HAP-1 (cell line): Measurements from ENCODE around the gene IFRD2.
"Not testable (repeated sequence)": the region's sequence is repeated elsewhere in the genome, so short reads cannot be mapped to it uniquely, and the experiment has no call there.

Experiments
- DNase-seq, 2 experiments: peaks; one replicate each; pipeline ENCODE4 v3.0.0-alpha.2; 2016 to 2020; ENCODE audit warnings: low spot score in 2 of 2
- H3K27me3 ChIP-seq: fragments of 250-450 bp; sonication (Bioruptor Pico); 2 replicates; pipeline ENCODE4 v1.5.1; 2020; ENCODE audit warnings: low read depth, mild to moderate bottlenecking, moderate library complexity
- H3K36me3 ChIP-seq: fragments of 250-450 bp; sonication (Bioruptor Pico); replicated peaks from 2 replicates; pipeline ENCODE4 v1.5.1; 2020; ENCODE audit warnings: mild to moderate bottlenecking
- H3K4me1 ChIP-seq: fragments of 250-450 bp; sonication (Bioruptor Pico); 2 replicates; pipeline ENCODE4 v1.5.1; 2020; ENCODE audit warnings: mild to moderate bottlenecking
- H3K4me3 ChIP-seq: fragments of 250-450 bp; sonication (Bioruptor Pico); 2 replicates; pipeline ENCODE4 v1.5.1; 2020; ENCODE audit warnings: mild to moderate bottlenecking, moderate library complexity
- H3K9me3 ChIP-seq: fragments of 250-450 bp; sonication (Bioruptor Pico); 2 replicates; pipeline ENCODE4 v1.5.1; 2020; ENCODE audit warnings: mild to moderate bottlenecking, moderate library complexity
- in situ Hi-C: fragments of 300-500 bp; cut with MboI; formaldehyde crosslinking; loops from 3 replicates; pipeline ENCODE4 v1.14.3; 2020; ENCODE audit warnings: low sequenced_read_pairs, inconsistent platforms, mixed read lengths

IFRD2 gene

DNA sequence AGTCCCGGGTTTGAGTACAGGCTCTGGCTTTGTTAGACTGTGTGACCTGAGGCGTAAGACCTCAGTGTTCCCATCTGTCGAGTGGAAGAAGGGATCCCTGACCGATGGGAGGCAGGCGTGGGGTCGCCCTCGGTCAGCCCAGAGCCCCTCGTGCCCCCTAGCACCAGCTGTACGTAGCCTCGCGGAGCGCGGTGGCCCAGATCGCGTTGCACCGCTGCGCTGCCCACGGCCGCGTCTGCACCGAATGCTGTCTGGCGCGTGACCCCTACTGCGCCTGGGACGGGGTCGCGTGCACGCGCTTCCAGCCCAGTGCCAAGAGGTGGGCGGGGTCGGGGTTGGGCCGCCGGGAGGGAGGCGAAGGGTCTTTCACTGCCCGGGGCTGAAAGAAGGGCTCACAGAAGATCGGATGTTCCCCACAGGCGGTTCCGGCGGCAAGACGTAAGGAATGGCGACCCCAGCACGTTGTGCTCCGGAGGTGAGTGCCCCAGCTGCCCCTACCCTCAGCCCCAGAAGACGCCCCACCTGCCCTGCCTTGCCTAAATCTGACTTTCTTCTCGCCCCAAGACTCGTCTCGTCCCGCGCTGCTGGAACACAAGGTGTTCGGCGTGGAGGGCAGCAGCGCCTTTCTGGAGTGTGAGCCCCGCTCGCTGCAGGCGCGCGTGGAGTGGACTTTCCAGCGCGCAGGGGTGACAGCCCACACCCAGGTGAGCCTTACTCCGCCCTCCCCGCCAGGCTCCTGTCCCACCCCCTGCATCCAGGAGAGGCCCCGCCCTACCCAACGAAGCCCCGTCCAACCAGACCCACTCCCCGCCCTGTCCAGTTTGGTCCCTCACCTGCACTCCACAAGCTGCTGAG lies 16.9 kb downstream of the IFRD2 start:
- Histone ChIP-seq H3K4me3 (no peak overlapping the region), H3K27me3 (no peaks in the 10 kb centered on the region), H3K36me3 (no peaks in the 10 kb centered on the region), H3K4me1 (no peaks in the 10 kb centered on the region; the same call in 1 of the 2 replicates), H3K9me3 (no peaks in the 10 kb centered on the region)
- DNase-seq, result no peak
- in situ Hi-C loops, result no loop called here

GRCh38 chr3:50274371-50275104 lies 17.7 kb downstream of the IFRD2 start:
- Histone ChIP-seq H3K36me3 (no peaks in the 10 kb centered on the region), H3K4me3 (no peak overlapping the region; the same call in 1 of the 2 replicates), H3K27me3 (no peaks in the 10 kb centered on the region), H3K9me3 (no peaks in the 10 kb centered on the region), H3K4me1 (no peaks in the 10 kb centered on the region; the same call in 1 of the 2 replicates)
- in situ Hi-C loops, result loop anchor here (5.0 kb wide), 2 partner anchors 82 to 152 kb away; partner anchors contain the start of gene GNAT1
- peak; percentile 40 to 87 for DNase-seq

DNA sequence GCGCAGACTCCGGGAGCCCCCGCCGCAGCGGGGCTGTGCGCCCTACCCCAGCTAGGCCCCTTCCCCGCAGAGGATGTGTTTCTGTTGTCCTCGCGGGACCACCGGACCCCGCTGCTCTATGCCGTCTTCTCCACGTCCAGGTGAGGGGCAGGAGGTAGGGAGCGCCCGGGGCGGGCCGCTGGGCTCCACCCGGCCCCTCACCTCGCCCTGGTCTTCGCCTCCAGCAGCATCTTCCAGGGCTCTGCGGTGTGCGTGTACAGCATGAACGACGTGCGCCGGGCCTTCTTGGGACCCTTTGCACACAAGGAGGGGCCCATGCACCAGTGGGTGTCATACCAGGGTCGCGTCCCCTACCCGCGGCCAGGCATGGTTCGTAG lies 18.6 kb downstream of the IFRD2 start:
- Histone ChIP-seq H3K27me3 (no peaks in the 10 kb centered on the region), H3K36me3 (no peaks in the 10 kb centered on the region), H3K9me3 (no peaks in the 10 kb centered on the region), H3K4me1 (no peaks in the 10 kb centered on the region; the same call in 1 of the 2 replicates), H3K4me3 (no peak overlapping the region)
- in situ Hi-C loops, result loop anchor here (5.0 kb wide), 2 partner anchors 81 to 151 kb away; partner anchors contain the start of gene GNAT1
- DNase-seq, result no peak

GRCh38 chr3:50272911-50273688 lies 19.1 kb downstream of the IFRD2 start:
- Histone ChIP-seq H3K4me3 (peak overlapping the region; percentile 25), H3K9me3 (no peaks in the 10 kb centered on the region), H3K36me3 (no peaks in the 10 kb centered on the region), H3K4me1 (no peaks in the 10 kb centered on the region; the same call in 1 of the 2 replicates), H3K27me3 (no peaks in the 10 kb centered on the region)
- peak; percentile 58 to 93 for DNase-seq
- in situ Hi-C loops, result loop anchor here (5.0 kb wide), 2 partner anchors 81 to 151 kb away; partner anchors contain the start of gene GNAT1

GRCh38 chr3:50272538-50272910 lies 19.7 kb downstream of the IFRD2 start:
- H3K4me1 ChIP-seq, H3K4me3 ChIP-seq, H3K36me3 ChIP-seq, DNase-seq, H3K9me3 ChIP-seq, H3K27me3 ChIP-seq: not testable (repeated sequence)
- in situ Hi-C loops, result loop anchor here (5.0 kb wide), 2 partner anchors 80 to 150 kb away; partner anchors contain the start of gene GNAT1

- Histone ChIP-seq H3K4me1 (no peaks in the 10 kb centered on the region; the same call in 1 of the 2 replicates), H3K27me3 (peaks cover 4% of the 10 kb centered on the region), H3K4me3 (no peak overlapping the region), H3K36me3 (no peaks in the 10 kb centered on the region), H3K9me3 (no peaks in the 10 kb centered on the region)
- in situ Hi-C loops, result loop anchor here (5.0 kb wide), 2 partner anchors 79 to 149 kb away; partner anchors contain the start of gene GNAT1
- DNase-seq, result no peak
These were observed 20.8 kb downstream of the IFRD2 start for GRCh38 chr3:50271314-50271936.

DNA sequence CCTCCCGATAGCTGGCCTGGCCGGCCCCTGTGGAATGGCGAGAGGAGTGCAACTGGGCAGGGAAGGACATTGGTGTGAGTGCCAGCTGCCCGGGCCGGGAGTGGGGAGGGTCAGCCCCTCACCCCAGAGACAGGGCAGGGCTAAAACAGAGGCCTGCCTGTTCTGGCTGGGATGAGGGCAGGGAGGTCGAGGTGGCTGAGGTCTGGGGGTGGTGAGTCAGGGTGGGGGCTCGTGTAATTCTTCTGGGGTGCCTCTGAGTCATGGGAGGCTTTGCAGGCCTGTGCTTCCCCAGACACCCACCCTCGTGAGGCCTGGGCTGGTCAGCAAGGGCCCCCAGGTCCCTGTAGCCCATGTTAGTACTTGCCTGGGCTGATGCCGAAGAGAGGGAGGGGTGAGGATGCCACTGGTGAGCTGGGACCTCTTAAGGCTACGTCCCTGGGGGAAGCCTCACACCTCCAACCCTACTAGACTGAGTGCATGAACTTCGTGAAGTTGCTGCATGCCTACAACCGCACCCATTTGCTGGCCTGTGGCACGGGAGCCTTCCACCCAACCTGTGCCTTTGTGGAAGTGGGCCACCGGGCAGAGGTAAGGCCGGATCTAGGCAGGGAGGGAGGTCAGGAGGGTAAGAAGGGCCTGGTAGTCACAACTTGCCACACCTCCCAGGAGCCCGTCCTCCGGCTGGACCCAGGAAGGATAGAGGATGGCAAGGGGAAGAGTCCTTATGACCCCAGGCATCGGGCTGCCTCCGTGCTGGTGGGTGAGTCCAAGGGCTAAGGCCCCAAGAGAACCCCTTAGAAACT lies 21.6 kb downstream of the IFRD2 start:
- Histone ChIP-seq H3K9me3 (no peaks in the 10 kb centered on the region), H3K4me3 (no peak overlapping the region), H3K27me3 (peaks cover 4% of the 10 kb centered on the region), H3K4me1 (no peaks in the 10 kb centered on the region; the same call in 1 of the 2 replicates), H3K36me3 (no peaks in the 10 kb centered on the region)
- no peak for DNase-seq
- in situ Hi-C loops, result loop anchor here (5.0 kb wide), 2 partner anchors 78 to 148 kb away; partner anchors contain the start of gene GNAT1

DNA sequence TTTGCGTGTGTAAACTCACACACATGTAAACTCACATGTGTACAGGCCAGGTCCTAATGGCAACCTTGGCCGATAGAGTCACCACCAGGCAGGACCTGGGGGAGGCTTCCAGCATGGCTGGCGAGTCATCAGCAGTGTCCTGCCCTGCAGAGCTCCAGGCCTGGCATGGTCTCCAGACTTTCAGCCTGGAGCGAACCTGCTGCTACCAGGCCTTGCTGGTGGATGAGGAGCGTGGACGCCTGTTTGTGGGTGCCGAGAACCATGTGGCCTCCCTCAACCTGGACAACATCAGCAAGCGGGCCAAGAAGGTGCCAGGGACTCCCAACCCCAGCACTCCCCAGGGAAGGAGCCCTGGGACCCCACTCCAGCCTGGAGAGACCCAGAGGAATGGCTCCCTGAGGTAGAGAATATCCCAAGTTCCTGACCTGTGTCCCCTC lies 22.2 kb downstream of the IFRD2 start:
- H3K4me3 ChIP-seq, result no peak overlapping the region
- in situ Hi-C loops, result loop anchor here (5.0 kb wide), 2 partner anchors 78 to 148 kb away; partner anchors contain the start of gene GNAT1

DNA sequence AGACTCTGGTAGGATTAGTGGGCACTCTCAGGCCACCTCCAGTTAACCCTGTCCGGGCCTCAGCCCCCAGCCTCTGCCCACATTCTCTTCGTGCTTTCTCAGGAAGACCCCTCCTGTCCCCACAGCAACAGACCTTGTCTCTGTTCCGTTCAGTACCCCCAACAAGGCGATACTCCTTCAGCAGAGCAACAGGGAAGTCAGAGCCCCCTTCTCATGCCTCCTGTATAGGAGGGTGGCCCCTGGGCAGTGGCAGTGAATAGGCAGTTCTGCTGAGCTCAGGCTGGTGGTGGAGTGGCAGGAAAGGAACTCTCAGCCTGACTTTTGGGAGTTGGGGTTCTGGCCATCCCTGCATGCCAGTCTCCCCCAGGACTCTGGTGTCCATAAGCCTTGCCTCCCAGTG lies 22.8 kb downstream of the IFRD2 start:
- peaks cover 8% of the 10 kb centered on the region for H3K4me1 ChIP-seq
- in situ Hi-C loops, result no loop called here
- no peak overlapping the region for H3K4me3 ChIP-seq

More for the DNA sequence above, 22.2 kb downstream of the IFRD2 start:
- H3K4me1 ChIP-seq, result peaks cover 3% of the 10 kb centered on the region
- no peaks in the 10 kb centered on the region for H3K36me3 ChIP-seq
- H3K27me3 ChIP-seq, result peaks cover 4% of the 10 kb centered on the region
- H3K9me3 ChIP-seq, result no peaks in the 10 kb centered on the region
- no peak for DNase-seq

GRCh38 chr3:50268703-50269451 lies 23.4 kb downstream of the IFRD2 start, which contains the start of gene SEMA3B:
TSS of gene SEMA3B (plus strand) at chr3:50269147. CDS start at chr3:50269241, 94 bp downstream.
- no peaks in the 10 kb centered on the region for H3K9me3 ChIP-seq
- H3K4me3 ChIP-seq, result no peak within 1 kb of the TSS
- in situ Hi-C loops, result no loop called here
- DNase-seq, result no peak
- peaks cover 14% of the 10 kb centered on the region for H3K4me1 ChIP-seq
- peaks cover 4% of the 10 kb centered on the region for H3K27me3 ChIP-seq
- no peaks in the 10 kb centered on the region for H3K36me3 ChIP-seq

More for the DNA sequence above, 22.8 kb downstream of the IFRD2 start:
- H3K9me3 ChIP-seq, result no peaks in the 10 kb centered on the region
- no peaks in the 10 kb centered on the region for H3K36me3 ChIP-seq
- no peak for DNase-seq
- peaks cover 4% of the 10 kb centered on the region for H3K27me3 ChIP-seq

GRCh38 chr3:50268276-50268675 lies 24.0 kb downstream of the IFRD2 start:
- Histone ChIP-seq H3K36me3 (no peaks in the 10 kb centered on the region), H3K9me3 (no peaks in the 10 kb centered on the region), H3K4me1 (peaks cover 16% of the 10 kb centered on the region), H3K4me3 (no peak overlapping the region), H3K27me3 (peaks cover 4% of the 10 kb centered on the region)
- no peak for DNase-seq
- in situ Hi-C loops, result no loop called here
